GM21529 (cell line): ENCODE results near the gene FADS6.

Experiments used
- ATAC-seq: cut with Tn5 transposase; IDR thresholded peaks from one replicate; pipeline ENCODE4 v1.9.1; 2021; ENCODE audit not compliant: unreplicated experiment

Gene FADS6

DNA sequence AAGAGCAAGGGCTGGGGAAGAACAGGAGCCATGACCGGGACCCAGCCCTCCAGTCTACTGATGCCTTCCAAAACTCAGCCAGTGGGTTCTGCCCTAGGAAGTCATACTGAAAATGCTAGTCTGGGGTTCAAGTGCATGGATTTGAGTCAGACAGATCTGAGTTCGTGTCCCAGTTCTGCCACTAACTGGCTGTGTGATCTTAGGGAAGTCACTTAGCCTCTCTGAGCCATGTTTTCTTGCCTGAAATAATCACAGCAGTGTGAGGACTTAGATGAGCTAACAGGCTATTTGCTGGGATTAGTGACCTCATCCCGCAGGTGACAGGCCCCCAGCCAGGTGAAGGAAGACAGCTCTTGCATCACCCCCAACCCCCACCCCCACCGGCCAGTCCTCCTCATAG, 38.1 kb downstream of the FADS6 start:
- no peak for ATAC-seq

DNA sequence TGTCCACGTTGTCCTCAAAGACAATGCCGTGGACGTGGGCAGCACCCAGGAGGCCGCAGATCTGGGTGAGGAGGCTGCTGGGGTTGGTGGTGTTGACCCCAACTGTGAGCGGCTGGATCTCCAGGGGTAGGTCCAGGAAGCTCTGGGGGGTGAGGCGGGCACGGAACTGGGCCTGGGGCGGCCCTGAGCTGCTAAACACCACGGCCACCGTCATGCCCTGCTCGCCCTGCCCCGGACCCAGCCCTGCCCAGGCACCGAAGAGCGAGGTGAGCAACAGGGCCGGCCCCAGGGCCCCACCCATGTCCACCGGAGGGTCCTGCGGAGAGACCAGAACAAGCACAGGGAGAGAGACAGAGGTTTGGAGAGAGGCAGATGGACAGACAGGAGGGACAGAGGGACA, 38.6 kb downstream of the FADS6 start:
- ATAC-seq = no peak

DNA sequence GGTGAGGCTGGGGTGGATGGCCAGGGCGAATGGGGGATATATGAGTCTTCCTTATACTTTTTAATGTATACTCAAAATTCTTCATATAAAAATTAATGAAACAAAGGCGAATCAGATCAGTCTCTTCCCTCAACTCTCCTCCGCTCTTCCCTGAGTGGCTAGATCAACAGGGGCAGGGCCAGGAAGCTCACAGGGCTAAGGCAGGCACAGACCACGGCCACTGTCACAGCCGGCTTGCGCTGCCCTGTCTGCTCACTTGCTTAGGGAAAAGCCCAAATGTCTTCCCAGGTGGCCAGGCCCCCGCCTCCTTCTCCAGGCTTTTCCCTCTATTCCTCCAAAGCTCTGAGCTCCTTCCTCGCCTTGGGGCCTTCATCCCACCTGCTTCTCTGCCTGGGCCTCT, 39.8 kb downstream of the FADS6 start:
- no peak for ATAC-seq

DNA sequence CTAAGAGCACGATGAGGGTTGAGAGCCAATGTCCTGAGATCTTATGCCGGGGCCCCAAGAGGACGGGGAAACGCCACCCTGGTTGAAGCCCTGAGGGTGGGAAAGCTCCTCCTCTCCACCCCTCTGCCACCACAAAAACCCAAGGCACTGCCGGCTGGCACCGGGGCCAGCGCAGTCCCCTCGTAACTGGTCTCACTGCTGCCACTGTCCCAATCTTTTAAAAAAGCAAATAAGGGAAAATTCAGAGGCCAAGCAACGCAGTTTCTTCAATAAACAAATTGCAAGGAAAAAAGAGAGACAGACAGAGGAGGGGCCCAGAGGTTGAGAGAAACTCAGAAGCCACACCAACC, 40.4 kb downstream of the FADS6 start:
- ATAC-seq = no peak

DNA sequence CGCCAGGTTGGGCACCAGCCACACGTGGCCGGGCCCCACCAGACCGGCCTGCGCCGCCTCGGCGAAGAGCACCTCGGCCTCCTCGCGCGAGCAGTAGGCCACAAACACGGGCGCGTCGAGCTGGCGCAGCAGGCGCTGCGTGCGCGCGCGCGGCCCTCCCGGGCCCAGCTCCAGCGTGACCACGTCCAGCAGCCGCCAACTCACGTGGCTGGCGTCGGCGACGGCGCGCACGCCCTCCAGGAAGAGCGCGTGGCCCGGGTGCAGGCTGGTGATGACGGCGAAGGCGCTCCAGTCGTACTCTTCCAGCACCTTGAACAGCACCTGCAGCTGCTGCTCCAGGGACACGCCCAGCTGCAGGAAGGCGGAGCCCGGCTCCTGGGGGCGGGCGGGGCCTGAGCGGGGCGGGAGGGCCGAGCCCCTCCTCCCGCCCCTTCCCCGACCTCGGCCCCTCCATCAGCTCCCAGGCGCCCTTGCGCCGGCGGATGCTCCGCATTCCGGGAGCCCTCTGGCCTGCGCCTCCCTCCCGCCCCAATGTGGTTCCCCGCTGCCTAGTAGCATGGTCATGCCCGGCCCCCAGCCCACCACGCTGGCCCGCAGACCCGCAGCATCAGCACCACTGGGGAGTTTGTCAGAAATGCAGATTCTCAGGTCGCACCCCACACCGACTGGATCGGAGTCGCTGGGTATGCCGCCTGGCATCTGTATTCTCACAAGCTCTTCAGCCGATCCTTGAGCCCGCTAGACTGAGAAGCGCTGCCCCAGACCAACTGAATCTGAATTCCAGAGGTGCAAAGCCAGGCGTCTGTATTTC, 41.0 kb downstream of the FADS6 start:
- no peak for ATAC-seq

DNA sequence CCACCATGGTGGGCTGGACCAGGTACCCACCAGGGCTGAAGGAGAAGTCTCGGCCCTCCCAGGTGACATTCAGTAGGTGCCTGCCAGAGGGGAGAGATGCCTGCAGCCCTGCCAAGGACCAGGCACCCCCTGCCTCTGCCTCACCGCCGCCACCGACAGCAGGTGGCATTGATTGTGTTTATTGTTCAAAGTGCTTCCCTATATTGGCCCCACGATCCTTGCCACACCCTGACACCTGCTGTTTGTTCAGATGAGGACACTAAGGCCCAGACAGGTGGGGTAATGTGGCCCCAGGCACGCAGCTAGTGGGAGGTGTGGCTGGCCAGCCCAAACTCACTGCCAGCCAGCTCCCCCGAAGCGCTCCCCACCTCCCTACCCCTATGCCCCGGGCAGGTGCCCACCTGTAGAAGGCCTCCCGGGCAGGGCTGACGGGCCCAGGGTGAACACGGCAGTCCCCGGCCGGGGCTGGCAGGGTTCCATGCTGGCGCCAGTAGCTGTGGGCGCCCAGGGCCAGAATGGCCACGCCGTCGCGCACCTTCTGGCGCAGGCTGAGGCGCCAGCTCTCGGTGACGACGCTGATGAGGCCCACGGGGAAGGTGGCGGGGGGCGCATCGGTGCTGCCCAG, 41.7 kb downstream of the FADS6 start:
- no peak for ATAC-seq

DNA sequence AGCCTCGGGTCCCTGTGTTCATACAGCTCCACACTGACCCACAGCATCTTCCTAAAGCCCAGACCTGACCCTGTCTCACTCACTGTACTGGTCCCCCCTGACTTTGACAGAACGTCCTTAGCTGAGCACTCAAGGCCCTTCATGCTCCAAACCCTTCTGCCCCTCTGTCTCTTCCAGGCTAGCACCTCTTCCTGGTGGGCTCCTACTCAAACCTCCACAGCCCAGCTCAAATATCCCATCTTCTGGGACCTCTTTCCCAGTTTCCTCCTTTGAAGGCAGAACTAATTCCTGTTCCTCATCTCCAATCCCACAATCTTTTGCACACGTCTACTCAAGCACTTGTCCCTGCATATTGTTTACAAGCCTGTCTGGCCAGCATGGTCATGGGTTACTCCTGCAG, 42.5 kb downstream of the FADS6 start:
- ATAC-seq = no peak

DNA sequence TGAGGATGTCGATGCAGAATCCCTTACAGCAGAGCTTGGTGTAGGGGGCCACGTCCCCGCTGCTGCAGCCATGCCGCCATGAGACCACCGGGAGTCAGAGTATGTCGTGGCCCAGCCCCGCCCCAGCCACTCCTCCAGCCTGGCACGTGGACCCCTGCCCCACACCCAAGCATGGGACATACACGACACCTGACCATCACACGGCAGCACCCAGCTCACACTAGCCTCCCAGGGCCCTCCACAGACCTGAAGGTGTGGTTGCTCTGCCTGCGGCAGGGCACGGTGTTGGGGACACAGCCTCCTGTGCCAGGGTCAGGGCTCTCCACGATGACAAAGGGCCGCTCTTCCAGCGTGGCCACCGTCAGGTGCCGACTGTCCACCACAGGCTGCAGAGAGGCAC, 43.1 kb downstream of the FADS6 start:
- ATAC-seq = no peak

DNA sequence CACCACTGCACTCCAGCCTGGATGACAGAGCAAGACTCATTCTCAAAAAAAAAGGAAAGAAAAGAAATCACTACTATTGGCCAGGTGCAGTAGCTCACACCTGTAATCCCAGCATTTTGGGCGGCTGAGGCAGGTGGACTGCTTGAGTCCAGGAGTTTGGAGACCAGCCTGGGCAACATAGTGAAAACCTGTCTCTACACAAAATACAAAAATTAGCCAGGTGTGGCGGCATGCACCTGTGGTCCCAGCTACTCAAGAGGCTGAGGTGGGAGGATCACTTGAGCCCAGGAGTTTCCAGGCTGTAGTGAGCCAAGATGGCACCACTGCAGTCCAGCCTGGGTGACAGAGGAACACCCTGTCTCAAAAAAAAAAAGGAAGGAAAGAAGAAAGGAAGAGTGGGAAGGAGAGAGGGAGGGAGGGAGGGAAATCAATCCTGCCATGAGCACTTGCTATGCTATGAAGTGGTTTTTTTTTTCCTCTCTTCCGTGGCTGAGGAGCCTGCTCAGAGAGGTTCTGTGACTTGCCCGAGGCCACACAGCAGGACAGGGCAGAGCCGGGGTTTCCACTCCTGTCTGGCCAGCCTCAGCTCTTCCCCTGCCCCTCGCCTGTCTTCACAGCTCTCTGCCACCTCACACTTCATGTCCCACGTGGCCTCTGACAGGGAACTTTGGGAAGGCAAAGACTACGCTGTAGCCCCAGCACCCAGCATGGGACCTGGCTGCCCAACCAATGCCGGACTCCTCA, 44.6 kb downstream of the FADS6 start:
- ATAC-seq = no peak

DNA sequence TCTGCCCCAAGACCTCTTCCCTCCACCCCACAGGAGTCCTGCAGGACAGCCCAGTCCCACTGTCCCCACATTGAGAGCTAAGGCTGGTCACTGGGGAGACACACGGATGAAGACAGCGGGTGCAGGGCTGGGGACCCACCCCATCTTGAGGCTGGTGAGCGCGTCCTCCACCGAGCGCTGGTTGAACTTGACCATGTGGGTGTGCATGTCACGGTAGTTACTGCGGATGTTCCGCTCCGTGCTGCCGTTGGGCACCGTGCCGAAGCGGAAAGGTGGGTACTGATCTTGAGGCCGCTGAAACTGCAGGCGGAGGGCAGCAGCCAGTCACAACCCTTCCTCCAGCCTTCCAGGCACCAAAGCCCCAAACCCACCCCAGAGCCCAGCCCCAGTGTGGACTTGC, 46.8 kb downstream of the FADS6 start:
- no peak for ATAC-seq

DNA sequence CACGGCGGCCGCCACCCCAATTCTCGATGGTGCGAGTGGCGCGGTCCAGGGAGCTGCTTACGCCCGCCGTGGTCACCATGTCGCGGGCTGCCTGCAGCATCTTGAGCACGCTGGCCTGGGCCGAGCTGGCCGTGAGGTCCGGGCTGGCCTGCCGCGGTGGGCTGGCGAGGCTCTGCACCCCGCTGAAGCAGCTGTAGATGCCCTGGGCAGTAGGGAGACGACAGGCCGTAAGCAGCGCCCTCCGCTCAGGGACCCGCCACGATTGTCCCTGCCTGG, 50.1 kb downstream of the FADS6 start:
- no peak for ATAC-seq

DNA sequence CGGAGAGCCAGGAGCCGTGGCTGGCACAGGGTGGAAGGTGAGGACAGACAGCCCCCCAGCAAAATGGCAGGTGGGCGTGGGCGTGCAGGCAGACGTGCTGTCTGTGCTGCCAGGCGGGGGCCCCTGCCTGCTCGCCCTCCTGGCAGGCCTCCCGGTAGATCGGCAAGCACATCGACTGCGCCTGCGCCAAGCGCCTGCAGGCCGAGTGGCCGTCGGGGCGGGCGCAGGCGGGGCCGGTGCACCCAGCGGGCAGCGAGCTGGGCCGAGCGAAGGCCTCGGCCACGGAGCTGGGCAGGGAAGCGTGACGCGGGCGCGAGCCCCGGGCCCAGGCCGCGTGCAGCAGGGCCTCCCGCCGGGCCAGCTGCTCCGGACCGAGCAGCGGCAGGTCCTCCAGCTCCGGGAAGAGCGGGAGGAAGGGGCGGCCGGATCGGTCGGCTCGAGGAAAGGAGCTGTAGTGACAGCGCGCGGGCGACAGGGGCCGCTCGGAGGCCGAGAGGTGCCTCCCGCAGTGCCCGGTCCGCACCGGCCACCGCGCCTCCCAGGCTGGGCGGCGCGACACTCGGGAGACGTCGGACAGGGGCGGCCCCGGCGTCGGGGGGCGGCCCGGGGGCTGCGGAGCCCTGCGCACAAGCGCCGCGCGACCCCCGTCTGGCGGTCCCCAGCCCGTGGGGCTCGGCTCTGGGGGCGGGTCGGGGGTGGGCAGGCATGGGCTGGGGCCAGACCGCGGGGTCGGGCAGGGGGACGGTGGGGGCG, 50.7 kb downstream of the FADS6 start:
- ATAC-seq = no peak

DNA sequence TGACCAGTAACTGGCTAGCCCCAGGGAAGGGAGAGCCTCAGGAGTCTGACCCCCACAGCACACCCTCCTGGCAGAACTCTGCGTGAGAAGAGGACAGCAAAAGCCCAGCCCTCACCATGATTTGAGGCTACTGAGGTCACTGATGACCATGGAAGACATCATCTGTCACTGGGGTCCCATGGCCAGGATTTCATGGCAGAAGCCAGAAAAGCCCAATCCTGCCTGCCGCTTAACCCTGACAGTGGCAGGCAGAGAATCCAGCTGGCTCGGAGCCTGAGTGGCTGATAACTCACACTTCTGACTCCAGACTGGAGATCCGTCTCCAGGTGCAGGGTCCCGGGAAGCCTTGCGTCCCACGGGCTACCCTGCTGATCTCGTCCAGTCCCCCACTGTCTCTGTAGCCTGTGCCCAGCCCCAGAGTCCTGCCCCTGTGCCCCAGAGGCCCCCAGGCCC, 51.3 kb downstream of the FADS6 start:
- ATAC-seq = no peak

DNA sequence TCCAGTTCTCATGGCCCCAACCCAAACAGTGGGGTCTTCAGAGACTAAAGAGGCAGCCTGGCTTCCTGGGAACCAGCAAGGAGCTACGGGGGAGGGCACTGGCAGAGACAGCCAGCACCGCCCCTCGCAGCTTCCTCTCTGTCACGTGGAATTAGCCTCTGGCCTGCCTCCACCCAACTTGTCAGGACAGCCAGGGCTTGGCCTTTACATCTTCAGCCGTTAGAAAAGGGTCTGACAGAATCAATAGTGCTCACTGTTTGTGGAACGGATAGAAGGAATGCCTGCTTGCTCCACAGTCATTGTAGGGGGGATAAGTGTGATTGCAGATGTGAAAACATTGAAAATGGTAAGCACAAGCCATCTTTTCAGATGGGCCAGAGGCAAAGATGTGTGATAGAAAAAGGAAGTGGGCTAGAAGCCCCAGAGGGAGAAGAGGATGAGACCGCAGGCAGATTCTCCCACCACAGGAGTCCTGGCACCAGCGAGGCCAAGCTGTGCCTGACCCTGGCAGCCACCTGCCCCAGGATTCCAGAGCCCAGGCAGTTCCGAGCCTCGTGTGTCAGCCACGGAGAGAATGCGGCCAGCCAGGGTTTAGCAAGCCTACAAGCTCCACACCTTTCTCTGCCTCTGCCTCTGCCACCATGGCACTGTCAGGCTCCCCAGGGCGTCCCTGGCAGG, 52.3 kb downstream of the FADS6 start:
- no peak for ATAC-seq

DNA sequence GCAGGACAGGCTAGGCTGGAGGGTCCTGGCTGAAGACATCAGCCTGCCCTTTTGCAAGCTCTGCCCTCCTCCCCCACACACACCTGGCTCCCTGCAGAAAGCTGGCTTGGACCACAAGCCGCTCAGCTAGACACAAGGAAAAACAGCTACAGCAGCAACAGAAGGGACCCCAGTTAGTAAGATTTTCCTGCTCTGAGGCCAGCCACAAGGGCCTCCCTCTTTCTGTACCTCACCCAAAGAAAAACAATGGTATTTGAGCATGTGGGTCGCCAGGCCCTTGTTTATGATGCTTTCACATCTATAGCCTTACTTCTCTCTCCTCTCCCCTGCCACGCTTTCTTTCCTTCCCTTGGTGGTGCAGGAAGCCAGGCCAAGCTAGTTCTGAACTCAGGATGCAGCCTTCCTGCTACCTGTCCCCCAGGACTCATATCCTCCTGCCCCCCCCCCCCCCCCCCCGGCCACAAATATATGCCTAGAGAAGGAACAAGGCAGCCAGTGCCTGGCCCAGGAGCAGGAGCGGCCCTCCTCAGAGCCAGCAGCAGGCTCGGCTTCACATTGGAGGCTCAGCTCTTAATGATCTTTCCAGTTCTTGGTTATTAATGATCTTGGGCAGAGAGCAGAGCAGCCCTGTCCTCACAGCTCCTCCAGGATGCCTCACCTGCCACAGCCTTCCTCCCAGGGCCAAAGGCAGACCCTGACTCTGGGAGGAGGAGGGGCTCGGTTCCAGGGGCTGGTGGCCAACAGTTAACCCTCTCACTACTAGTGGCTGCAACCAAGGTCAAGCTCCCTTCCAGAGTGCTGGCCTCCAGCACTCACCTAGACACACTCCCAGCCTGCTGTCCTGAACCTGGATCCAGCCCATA, 53.2 kb downstream of the FADS6 start:
- no peak for ATAC-seq

DNA sequence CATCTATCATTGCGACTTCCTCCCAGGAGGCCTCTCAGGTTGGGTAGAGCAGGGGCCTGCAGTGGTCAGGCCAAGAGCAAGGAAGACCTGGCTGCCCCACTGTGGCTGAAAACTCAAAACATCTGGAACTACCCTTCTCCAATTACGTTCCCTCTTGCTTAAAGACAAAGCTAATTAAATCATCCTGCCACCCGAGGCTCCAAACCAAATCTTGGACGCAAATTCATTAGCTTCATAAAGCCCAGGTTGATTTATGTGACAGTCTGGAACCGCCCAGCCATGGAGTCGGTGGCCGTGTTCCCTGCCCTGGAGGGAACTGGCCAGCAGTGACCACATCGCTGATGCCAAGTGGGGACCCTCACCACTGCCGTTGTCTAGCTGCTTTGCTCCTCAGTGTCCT, 55.2 kb downstream of the FADS6 start:
- no peak for ATAC-seq

DNA sequence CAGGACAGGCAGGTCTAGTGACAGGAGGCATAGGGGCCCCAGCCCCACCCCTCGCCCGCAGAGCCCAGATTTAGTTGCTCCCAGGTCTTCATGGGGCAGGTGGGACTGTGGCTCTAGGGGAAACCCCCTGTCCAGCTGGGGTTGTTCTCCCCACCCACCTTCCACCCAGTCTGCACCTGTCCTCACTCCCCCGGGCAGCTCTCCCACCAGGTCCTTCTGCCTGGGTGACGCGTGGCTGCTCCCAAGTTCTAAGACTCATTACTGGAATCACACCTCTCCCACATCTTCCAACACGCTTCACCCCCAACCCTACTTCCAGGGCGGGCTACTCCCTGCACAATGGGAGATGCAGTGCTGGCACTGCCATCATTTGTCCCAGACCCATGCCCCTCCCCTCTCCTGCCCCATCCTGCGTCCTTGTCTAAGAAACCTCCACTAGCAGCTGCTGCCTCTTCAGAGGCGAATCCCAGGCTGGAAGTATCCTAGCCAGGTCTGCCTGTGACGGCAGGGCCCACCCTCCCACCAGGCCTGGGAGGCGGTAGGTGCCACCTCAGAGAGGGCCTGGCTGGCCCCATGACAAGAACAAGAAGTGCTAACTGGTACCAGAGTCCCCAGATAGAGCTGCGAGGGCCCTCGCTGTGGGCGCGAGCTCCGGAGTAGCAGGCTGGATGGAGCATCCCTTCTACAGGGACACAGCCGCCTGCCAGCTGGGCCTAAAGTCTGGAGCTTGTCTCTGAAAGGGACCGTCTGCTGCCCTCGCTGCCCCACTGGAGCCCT, 56.6 kb downstream of the FADS6 start:
- no peak for ATAC-seq

DNA sequence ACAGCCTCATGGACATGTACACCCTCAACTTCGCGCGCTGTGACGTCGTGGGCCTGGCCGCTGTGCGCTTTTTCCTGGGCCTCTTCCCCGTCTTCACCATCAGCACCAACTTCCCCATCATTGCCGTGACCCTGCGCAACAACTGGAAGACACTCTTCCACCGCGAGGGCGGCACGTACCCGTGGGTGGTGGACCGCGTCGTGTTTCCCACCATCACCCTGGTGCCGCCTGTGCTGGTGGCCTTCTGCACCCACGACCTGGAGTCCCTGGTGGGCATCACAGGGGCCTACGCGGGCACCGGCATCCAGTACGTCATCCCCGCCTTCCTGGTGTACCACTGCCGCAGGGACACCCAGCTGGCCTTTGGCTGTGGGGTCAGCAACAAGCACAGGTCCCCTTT, 57.2 kb downstream of the FADS6 start:
- no peak for ATAC-seq
